GM11168 (cell line): ENCODE data around the gene EPSTI1.
"Not testable (repeated sequence)": the region's sequence is repeated elsewhere in the genome, so short reads cannot be mapped to it uniquely, and the experiment has no call there.

Source experiments
- in situ Hi-C: fragments of 300-500 bp; cut with MboI; formaldehyde crosslinking; loops from one replicate; pipeline ENCODE4 v1.12.0; 2022; ENCODE audit warnings: low sequenced_read_pairs; ENCODE audit not compliant: unreplicated experiment

Gene EPSTI1

DNA sequence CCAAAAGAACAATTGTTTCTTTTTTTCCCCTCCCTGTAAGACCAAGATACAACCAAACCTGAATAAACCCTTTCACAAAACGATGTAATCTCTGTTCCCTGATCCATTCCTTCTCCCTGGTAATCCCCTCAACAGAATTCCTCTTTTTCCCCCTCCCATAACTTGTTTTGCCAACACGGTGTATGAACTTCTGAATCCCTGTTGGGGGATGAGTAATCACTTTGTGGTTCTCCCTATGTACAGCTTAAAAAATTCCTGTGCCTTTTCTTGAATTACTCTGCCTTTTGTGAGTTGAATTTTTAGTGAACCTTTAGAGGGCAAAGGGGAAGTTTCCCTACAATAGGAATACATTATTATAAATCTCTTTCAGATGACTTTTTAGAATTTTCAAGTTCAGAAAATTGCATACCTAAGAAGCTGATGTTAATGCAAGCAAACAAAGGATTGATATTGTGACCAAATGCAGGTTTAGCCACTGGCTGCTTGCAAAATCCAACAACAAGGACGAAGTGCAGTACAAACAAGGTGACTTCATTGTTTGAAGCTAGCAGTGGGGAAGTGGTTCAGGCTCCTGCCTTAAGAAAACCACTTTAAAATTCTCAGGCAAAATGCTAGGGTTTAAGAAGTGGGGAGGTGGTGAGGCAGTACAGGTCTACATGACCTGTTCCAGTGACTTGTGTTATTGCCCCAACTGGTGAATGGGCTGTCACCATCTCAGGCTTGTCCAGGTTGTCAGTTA, 15.0 kb upstream of the EPSTI1 start:
- in situ Hi-C loops = no loop called here

DNA sequence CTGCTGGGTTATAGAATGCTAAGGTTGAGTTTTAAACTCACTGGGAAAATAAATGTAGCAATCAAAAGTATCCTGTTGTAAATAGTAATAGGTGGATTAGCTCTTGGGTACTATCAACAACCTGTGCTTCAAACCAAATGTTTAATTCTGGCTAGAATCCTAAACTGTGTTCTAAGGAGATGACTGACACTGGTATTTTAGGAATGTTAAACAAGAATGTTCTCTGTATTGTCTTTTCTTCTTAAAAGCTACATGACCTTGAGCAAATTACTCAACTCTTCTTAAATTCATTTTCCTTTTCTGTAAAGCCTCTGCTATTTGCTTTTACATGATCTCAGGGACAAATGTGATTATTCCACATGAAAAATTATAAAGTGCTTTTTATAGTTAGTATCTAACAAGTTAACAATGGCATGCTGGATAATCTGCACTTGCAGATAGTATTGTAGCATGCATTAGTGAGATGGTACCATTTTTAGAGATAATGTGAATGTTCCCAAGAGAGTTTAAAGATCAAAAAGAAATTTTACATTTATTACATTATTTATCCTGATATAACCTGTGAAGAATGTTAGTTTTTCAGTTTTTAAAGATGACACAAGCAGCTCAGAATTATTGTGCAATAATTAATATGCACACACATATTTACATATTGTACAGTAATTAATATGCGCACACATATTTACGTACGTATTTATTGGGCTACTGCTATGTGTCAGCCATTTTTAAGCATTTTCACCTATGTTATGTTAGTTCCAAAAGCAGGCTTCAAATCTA, 13.6 kb upstream of the EPSTI1 start:
- in situ Hi-C loops = no loop called here

DNA sequence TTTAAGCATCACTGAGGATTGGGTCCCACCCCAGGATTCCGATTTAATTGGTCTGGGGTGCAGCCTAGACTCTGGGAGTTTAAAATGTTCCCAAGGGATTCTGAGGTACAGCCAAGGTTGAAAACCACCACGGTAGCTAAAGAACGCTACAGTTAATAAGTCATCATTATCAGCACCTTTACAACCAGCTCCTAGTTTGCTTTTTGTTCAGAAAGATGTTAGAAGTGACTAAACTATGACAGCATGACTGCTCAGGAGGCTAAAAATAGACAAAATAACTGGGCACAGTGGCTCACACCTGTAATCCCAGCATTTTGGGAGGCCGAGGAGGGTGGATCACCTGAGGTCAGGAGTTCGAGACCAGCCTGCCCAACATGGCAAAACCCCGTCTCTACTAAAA, 11.7 kb upstream of the EPSTI1 start:
- in situ Hi-C loops = no loop called here

DNA sequence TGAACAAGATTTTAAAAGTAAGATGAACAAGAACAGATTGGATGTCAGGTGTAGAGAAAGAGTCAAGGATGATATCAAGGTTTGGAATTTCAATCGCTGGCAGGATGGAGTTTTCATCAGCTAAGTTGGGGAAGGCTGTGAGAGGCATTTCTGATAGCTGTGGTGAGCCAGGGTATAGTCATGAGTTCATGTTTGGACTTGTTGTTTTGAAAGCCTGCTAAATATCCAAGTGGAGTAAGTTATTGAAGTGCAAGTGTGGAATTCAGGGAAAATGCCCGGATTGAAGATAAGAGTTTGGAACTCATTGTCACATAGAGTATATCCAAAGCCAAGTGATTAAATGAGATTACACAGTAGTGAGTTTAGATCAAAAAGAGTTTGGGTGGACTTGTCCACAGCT, 11.0 kb upstream of the EPSTI1 start:
- in situ Hi-C loops = no loop called here

DNA sequence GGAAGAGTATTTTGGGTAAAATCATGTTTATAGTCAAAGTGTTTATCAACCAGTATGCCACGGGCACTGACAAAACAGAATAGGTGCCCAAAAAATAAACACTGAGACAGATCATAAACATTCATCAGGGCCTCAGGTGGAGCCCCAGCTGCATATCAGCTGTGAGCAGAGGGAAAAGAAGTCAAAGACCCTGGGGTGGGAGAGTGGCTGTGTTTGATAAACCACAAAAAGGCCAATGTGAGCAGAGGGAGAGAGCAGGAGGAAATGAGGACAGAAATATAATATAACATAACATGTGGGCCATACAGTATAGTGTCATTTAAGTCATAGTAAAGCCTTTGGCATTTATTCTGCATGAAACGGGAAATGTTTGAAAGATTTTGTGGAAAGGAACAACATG, 10.0 kb upstream of the EPSTI1 start:
- in situ Hi-C loops = no loop called here

DNA sequence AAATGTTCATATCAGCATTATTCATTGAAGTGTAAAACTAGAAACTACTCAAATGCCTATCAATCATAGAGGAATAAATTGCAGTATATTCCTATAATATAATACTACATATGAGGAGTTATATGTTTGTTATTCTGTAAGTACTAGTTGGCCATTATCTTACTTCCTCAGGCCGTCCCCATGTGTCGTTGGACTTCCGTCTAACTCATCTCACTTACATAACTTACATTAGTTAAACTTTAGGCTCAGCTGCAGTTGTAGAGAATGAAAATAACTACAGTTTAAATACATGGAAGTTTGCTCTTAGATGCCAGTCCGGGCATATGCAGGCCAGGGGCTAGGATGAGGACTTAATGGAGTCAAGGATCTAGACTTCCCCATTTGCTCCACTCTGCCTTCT, 8.6 kb upstream of the EPSTI1 start:
- in situ Hi-C loops = no loop called here

DNA sequence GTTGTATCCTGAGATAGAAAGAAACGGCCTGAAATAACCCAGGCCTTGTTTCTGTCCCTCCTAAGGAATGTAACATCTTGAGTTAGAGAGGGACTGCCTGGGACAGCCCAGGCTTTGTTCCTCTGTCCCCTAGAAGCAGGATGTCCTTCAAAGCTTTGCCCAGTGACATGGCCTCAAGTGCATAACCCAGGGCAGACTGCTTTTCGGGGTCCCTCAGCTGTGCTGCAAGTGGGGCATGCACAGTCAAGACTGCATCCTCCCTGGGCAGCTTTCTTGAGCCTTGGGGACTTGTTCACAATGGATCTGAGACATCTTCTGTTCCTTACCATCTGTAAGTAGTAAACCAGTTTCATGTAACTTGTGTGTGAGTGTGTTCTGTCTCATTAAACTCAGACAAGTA, 7.5 kb upstream of the EPSTI1 start:
- in situ Hi-C loops = no loop called here

DNA sequence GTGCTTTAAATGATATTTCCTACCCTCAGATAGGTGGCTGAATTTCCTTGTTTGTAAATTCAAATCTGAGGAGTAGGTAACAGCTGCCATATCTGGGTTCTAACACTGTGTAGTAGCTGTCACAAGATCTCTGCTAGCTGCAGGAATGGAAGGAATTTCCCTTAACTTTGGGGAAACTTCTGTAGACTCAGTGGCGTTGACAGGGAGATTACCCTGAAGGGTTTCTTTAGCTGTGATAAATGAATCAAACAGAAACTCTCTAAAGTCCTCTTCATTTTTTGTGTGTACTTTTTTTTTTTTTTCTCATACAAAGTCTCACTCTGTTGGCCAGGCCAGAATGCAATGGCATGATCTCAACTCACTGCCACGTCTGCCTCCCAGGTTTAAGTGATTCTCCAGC, 5.3 kb upstream of the EPSTI1 start:
- in situ Hi-C loops = no loop called here

DNA sequence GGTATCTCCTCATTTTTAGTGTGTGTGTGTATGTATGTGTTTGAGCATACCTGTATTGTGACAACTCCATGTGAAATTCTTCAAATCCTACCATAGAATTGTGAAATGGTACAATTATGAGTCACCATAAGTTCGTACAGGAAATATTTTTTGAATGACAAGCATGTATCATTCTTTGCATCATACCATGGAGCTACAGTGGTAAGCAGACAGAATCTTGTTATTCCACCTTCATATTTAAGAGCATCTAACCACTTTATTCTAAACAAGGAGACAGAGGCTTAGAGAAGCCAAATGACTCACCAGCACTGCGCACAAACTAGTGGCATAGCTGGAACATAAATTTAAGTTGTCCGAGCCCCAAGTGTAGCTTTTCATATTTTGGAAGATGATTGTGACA, 4.5 kb upstream of the EPSTI1 start:
- in situ Hi-C loops = no loop called here

DNA sequence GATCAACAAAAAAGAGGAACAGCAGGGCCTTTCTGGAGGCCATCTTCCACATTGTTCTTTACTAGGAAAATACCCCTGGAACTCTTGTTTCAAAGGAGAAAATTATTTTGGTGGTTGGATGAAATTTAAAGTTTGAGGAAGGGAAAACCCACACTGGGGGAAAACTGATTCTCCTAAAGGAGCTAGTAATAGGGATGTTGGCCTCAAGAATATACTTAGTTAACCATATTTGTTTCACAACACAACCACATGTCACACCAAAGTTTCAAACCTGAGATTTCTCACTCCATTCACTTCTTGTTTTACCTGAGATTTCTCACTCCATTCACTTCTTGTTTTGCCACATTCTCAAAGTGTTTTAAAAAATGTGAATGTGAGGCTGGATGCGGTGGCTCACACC, 2.8 kb upstream of the EPSTI1 start:
- in situ Hi-C loops = no loop called here

DNA sequence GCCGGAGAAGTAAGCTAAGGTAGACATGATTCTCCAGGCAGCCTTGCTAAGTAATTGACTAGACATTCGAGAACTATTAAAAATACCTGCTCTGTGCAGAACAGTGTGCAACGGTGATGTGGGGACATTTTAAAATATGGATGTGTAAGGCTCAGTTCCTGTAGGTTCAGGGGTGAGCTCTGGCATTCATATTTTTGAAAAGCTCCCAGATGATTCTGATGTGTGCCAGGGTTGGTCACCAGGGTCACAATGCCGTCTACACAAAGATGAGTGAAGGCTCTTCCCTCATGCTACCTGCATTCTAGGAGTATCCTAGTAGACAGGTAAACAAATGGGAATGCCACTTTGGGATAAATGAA, 702 bp upstream of the EPSTI1 start:
- in situ Hi-C loops = no loop called here

DNA sequence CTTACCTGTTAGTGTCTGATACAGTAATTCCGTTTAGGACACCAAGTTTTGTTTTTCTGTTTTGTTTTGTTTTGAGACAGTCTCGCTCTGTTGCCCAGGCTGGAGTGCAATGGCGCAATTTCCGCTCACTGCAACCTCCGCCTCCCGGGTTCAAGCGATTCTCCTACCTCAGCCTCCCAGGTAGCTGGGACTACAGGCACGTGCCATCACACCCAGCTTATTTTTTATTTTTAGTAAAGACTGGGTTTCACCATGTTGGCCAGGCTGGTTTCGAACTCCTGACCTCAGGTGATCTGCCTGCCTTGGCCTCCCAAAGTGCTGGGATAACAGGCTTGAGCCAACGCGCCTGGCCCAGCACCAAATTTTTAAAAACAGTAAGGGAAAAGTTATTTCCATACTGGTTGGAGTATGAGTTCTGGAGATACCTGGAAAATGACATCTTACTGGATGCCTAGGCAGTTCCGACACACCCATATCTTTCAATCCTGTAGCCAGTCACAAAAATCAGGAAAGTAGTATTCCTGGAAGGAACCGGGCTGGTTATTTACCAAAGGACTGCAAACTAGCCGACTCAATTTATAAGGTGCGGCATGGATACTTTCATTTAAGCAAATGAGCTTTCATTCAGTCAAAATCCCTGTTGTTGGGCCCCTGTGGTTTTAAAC, 676 bp downstream of the EPSTI1 start:
- in situ Hi-C loops = not testable (repeated sequence)

DNA sequence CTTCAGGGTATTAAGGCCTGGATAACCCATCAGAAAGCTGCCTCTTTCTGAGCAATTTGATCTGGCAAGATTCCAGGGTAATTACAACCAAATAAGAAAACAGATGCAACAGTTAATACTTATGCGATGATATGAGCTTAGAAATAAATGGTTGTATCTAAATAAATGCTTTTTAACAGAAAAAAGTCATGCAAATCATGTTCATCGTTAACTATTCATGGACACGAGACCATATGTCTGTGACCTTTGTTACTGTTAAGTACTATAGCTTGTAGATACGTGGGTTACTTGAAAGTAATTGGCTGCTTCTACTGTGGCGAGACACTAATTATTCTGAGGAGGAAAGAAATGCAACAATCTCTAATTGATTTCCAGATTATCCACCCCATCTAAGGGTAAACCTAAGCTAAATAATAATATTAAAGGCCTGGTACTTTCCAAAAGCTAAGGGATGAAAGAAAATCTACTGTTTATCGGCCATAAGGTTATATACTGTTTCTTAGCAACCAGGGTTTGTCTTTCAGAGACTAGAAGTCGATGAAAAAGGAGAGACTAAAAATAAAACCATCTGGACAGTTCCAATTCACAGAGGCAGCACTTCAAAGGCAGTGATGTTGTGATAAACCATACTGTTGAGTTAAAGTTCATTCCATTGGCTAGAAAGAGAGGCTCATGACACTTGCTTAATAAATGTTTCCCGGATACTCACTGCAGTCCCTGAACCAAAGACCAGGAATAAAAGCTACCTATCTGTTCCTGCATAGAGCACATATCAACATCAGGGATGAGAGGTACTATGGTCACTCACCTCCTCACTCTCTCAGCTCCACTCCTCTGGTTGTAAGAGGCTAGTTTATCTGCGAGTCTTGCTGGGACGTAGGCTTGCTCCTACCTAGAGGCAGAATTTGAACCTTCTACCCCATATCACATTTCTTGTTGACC, 1.5 kb downstream of the EPSTI1 start:
- in situ Hi-C loops = no loop called here

DNA sequence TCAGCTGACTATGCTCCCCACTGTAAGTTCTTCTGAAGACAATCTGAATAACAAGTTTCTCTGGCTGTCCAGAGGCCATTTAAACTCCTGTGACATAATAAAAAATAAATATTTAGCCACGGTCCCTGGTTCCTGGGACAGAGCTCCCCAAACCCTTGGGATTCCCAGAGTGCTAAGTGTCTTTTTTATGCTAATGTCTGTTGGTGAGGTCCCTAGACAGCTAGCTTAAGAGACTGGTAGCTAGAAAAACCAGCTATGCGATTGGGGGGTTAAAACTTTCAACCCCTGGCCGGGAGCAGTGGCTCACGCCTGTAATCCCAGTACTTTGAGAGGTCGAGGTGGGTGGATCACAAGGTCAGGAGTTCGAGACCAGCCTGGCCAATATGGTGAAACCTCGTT, 5.9 kb downstream of the EPSTI1 start:
- in situ Hi-C loops = no loop called here

DNA sequence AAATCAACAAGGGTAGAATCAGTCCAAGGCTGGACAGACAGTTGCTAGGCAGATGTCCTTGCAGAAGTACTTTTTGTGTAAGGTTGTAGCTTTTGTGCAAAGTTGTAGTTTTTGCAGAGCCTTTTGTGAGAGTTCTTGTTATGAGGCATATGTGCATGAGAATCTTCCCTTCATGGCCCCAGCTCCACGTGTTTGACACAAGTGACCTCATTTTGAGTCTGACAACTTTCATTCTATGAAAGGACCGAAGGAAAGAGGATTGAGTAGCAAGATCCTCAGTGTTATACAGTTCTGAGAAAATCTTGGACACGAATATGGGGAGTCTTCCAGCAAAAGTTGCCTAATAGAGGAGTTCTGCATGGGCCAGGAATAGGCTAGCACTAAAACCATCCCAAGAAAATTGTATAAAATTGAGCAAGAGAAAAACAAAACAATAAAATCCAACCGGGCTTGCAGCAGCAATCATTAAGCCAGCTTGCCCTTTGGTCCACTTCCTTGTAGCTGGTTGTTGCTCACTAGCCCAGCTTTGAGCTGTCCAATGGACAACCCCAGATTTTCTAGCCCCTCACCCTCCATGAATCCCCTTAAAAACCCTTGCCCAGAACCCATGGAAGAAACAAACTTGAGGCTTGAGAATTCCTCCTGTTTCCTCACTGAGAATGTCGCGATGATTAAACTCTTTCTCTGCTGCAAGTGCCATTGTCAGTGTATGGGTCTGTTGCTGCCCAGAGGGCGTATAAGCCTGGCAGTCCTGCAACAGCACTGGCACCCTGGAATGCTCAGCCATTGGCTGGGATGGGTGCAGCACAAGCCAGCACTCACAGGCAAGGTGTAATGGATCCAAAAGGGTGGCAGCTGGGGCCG, 6.5 kb downstream of the EPSTI1 start:
- in situ Hi-C loops = no loop called here

DNA sequence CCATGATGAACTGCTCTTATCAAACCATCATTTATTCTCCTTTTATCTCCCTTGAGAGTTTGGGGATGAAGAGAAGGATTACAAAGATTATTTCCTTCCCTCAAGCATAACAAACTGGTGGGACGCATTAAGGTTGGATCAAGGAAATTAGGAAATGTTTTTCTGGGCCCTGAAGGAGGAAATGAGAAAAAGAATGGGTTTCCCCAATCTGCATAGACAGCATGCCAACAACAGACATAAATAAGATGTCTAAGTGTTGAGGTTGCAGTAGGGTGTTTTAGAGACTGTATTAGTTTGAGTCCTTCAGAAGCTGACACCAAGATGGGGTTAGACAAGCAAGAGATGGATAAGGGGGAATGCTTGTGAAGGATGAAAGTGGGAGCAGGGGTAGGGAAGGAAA, 7.3 kb downstream of the EPSTI1 start:
- in situ Hi-C loops = no loop called here

DNA sequence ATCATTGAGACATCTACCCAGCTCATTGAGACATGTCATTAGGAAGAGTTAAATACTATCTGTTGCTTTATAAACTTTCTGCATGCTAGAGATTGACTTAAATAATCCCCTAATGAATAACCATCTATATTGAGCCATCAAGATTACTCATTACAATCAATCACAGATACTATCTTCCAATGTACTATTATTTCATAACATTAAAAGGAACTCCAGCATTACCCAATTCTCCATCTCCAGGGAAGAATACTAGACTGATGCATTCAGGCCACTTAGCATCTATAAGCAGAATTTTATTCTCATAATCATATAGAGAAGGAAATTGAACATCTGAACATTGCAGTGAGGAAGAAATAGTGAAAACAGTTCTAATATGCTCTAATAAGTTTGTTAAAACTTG, 8.0 kb downstream of the EPSTI1 start:
- in situ Hi-C loops = no loop called here

DNA sequence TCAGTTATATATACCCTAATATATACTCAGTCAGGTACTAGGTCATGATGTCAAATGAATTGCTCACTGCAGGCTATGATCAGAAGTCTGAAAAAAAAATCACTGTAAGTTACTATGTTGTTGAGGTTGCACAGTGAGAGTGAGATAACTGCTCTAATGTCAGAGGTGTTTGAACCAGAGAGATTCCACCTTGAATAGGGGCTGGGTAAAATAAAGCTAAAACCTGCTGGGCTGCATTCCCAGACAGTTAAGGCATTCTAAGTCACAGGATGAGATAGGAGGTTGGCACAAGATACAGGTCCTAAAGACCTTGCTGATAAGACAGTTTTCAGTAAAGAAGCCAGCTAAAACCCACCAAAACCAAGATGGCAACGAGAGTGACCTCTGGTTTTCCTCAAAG, 10.2 kb downstream of the EPSTI1 start:
- in situ Hi-C loops = no loop called here

DNA sequence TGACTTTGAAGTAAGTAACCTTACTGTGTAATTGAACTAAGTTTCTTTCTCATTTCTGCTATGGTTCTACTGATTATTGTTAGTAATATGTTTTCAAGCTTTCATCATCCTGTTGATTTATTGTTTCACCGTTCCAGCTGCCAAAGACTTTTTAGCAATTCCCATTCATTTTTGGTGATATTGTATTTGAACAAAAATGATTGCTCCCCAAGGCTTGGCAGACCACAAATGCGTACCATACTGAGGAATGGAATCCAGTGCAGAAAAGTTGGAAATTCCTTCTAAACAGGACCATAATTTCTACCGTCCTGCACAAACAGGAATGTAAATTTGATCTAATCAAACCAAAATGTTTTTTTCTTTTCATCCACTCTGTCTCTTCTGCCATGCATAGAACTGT, 10.7 kb downstream of the EPSTI1 start:
- in situ Hi-C loops = no loop called here
